HCT116 (cell line): ENCODE results near the gene FUCA2. TPM values are rescaled to one million over a fixed set of nuclear protein-coding genes. Genes with fewer than 3 reads are reported as not detected.

Experiments used
- ATAC-seq: fragments of 200-7000 bp; cut with Tn5 transposase; 2 replicates; pipeline ENCODE4 v1.9.1; 2020; ENCODE audit warnings: mild to moderate bottlenecking, moderate library complexity
- BruUV-seq: library from RNA; stranded (reverse); fragments of 400-500 nt; replicated peaks from 2 replicates; lab custom pipeline; 2021; lab: Mats Ljungman, UMichigan
- CTCF ChIA-PET: fragments of 300-600 bp; sonication (Branson Sonifier 250); formaldehyde crosslinking; loops from one replicate; lab custom pipeline; 2021; ENCODE audit warnings: antibody characterized with exemption; lab: Charles Lee
- POLR2A ChIA-PET: fragments of 300-600, 350-600 bp; sonication (Branson Sonifier 250); formaldehyde crosslinking; loops from one replicate; lab custom pipeline; 2021; ENCODE audit warnings: antibody characterized with exemption; lab: Charles Lee
- RAD21 ChIA-PET, 2 experiments: fragments of 300-600 bp; sonication (Branson Sonifier 250); formaldehyde crosslinking; loops; one replicate each; lab custom pipeline; 2023; ENCODE audit warnings: low total read pairs in 2 of 2; ENCODE audit not compliant: uncharacterized antibody in 2 of 2, unreplicated experiment in 2 of 2, low non-redundant PET in 1 of 2; lab: Charles Lee
- DNase-seq: peaks from one replicate; pipeline ENCODE4 v3.0.0-alpha.2; 2010; ENCODE audit warnings: low read depth, low spot score
- H2AFZ ChIP-seq: fragments of 200-600 bp; shearing (Covaris generic), sonication (generic); 2 replicates; pipeline ENCODE4 v1.6.1; 2017; ENCODE audit warnings: low read depth, mixed run types, mixed read lengths, antibody characterized with exemption, low read length; ENCODE audit not compliant: poor library complexity, severe bottlenecking
- H3K27ac ChIP-seq: 2 replicates; pipeline ENCODE4 v1.5.1; 2012; ENCODE audit warnings: low read depth, low read length
- H3K27me3 ChIP-seq: fragments of 200-600 bp; sonication (generic); 2 replicates; pipeline ENCODE4 v1.6.1; 2016; ENCODE audit warnings: mixed run types, low read length, mixed read lengths; ENCODE audit not compliant: insufficient read depth
- H3K36me3 ChIP-seq, 2 experiments: fragments of 200-500 bp in 1 of 2; fragments of 200-600 bp in 1 of 2; sonication (Bioruptor generic) in 1 of 2; sonication (generic) in 1 of 2; 2 replicates each; pipeline versions ENCODE4 v1.5.1 to v1.6.1; 2014 to 2016; ENCODE audit warnings: low read length in 2 of 2, inconsistent platforms in 1 of 2, mixed read lengths in 1 of 2, mixed run types in 1 of 2; ENCODE audit not compliant: insufficient read depth in 2 of 2, control insufficient read depth in 1 of 2
- H3K4me1 ChIP-seq, 2 experiments: fragments of 200-600 bp in 1 of 2; sonication (generic) in 1 of 2; 2 replicates each; pipeline versions ENCODE4 v1.5.1 to v1.6.1; 2012 to 2017; ENCODE audit warnings: low read length in 2 of 2, inconsistent platforms in 1 of 2, mild to moderate bottlenecking in 1 of 2, mixed read lengths in 1 of 2, mixed run types in 1 of 2, moderate library complexity in 1 of 2; ENCODE audit not compliant: insufficient read depth in 2 of 2, control insufficient read depth in 1 of 2
- H3K4me2 ChIP-seq: fragments of 200-600 bp; sonication (generic); 2 replicates; pipeline ENCODE4 v1.6.1; 2017; ENCODE audit warnings: mixed run types, low read length, mixed read lengths
- H3K4me3 ChIP-seq, 2 experiments: fragments of 200-600 bp in 1 of 2; sonication (generic) in 1 of 2; replicated peaks in 1 of 2; 2 replicates each; pipeline ENCODE4 v1.5.1; 2011 to 2016; ENCODE audit warnings: low read length in 2 of 2, control low read depth in 1 of 2, low read depth in 1 of 2, mild to moderate bottlenecking in 1 of 2, mixed read lengths in 1 of 2, mixed run types in 1 of 2
- H3K79me2 ChIP-seq: fragments of 200-600 bp; sonication (generic); 2 replicates; pipeline ENCODE4 v1.6.1; 2017; ENCODE audit warnings: mild to moderate bottlenecking, mixed run types, low read length, moderate library complexity, mixed read lengths; ENCODE audit not compliant: insufficient read depth
- H3K9ac ChIP-seq: fragments of 200-600 bp; sonication (generic); 2 replicates; pipeline ENCODE4 v1.6.1; 2016; ENCODE audit warnings: low read length, mixed read lengths
- H3K9me2 ChIP-seq: fragments of 200-600 bp; sonication (generic), shearing (Covaris generic); 2 replicates; pipeline ENCODE4 v1.6.1; 2017; ENCODE audit warnings: mixed run types, mild to moderate bottlenecking, moderate library complexity; ENCODE audit not compliant: insufficient read depth
- H3K9me3 ChIP-seq, 2 experiments: fragments of 200-500 bp in 1 of 2; fragments of 200-600 bp in 1 of 2; sonication (Bioruptor generic) in 1 of 2; sonication (generic) in 1 of 2; 2 replicates each; pipeline ENCODE4 v1.6.1; 2014 to 2017; ENCODE audit warnings: low read length in 2 of 2, mixed read lengths in 2 of 2, inconsistent platforms in 1 of 2, low read depth in 1 of 2, mild to moderate bottlenecking in 1 of 2, mixed run types in 1 of 2, moderate library complexity in 1 of 2; ENCODE audit not compliant: control insufficient read depth in 1 of 2, insufficient read depth in 1 of 2
- H4K20me1 ChIP-seq: fragments of 200-600 bp; sonication (generic), shearing (Covaris generic); 2 replicates; pipeline ENCODE4 v1.6.1; 2017; ENCODE audit warnings: mixed run types, mild to moderate bottlenecking, moderate library complexity; ENCODE audit not compliant: insufficient read depth
- CBX3 ChIP-seq: IDR thresholded peaks from 2 replicates; pipeline ENCODE4 v1.6.1; 2012; ENCODE audit warnings: low read depth
- CTCF ChIP-seq, 3 experiments: fragments of 200-600 bp in 1 of 3; sonication (generic) in 1 of 3; IDR thresholded peaks in 2 of 3; conservative IDR thresholded peaks in 1 of 3; 2 replicates each; pipeline ENCODE4 v1.5.1; 2012 to 2017; ENCODE audit warnings: low read depth in 2 of 3, low read length in 2 of 3, antibody characterized with exemption in 1 of 3, borderline replicate concordance in 1 of 3, control low read depth in 1 of 3, mild to moderate bottlenecking in 1 of 3, mixed read lengths in 1 of 3, mixed run types in 1 of 3, moderate library complexity in 1 of 3; ENCODE audit not compliant: insufficient read depth in 1 of 3
- EGR1 ChIP-seq: IDR thresholded peaks from 2 replicates; pipeline ENCODE4 v1.6.1; 2012; ENCODE audit warnings: low read depth
- ELF1 ChIP-seq: IDR thresholded peaks from 2 replicates; pipeline ENCODE4 v1.6.1; 2012; ENCODE audit warnings: low read depth, borderline replicate concordance
- JUND ChIP-seq: IDR thresholded peaks from 2 replicates; pipeline ENCODE4 v1.6.1; 2012
- MAX ChIP-seq: IDR thresholded peaks from 2 replicates; pipeline ENCODE4 v1.6.1; 2012
- POLR2AphosphoS5 ChIP-seq: IDR thresholded peaks from 2 replicates; pipeline ENCODE4 v1.6.1; 2011; ENCODE audit warnings: mild to moderate bottlenecking, low read depth, low read length, moderate library complexity
- RAD21 ChIP-seq: IDR thresholded peaks from 2 replicates; pipeline ENCODE4 v1.6.1; 2012; ENCODE audit warnings: low read depth, mild to moderate bottlenecking
- ZFX ChIP-seq: fragments of 450-650 bp; IDR thresholded peaks from 2 replicates; pipeline ENCODE4 v1.6.1; 2017
- intact Hi-C: fragments of 100-400 bp; cut with micrococcal nuclease; formaldehyde crosslinking; loops from 2 replicates; pipeline ENCODE4 v1.10.0; 2022
- total RNA-seq: library from RNA; stranded (reverse); gene quantifications from one replicate; pipeline ENCODE4 v1.2.1, GENCODE V29; 2021; ENCODE audit not compliant: unreplicated experiment

The FUCA2 gene
- total RNA-seq, 1 experiment from 2014 or later = 75.4 TPM

- no TSS peak for BruUV-seq
- Histone ChIP-seq H3K9me3 (no peaks in the 10 kb centered on the region), H2AFZ (no peak overlapping the region), H3K27me3 (no peaks in the 10 kb centered on the region), H3K4me2 (peak overlapping the region; percentile 2; the same call in 1 of the 2 replicates), H3K4me3 (no peak overlapping the region), H3K27ac (no peak overlapping the region), H4K20me1 (no peaks in the 10 kb centered on the region), H3K9me2 (no peaks in the 10 kb centered on the region), H3K9ac (no peak overlapping the region), H3K4me1 (peaks cover 11 to 14% of the 10 kb centered on the region in 2 experiments; a peak in 3 of 4 replicates), H3K36me3 (no peaks in the 10 kb centered on the region), H3K79me2 (no peaks in the 10 kb centered on the region)
- ATAC-seq (no peak), DNase-seq (no peak)
- POLR2A ChIA-PET = no interaction called here
- CTCF ChIA-PET = no interaction called here
- RAD21 ChIA-PET = no interaction called here
- intact Hi-C loops = no loop called here
- no peak for TF ChIP-seq CBX3
Observed at GRCh38 chr6:143545976-143546547, 34.5 kb upstream of the FUCA2 start.

- Histone ChIP-seq H3K9me3 (no peaks in the 10 kb centered on the region), H3K4me2 (no peak overlapping the region), H4K20me1 (no peaks in the 10 kb centered on the region), H3K4me3 (no peak overlapping the region), H3K79me2 (no peaks in the 10 kb centered on the region), H3K9ac (no peak overlapping the region), H3K36me3 (no peaks in the 10 kb centered on the region), H3K27ac (no peak overlapping the region), H3K9me2 (no peaks in the 10 kb centered on the region), H3K4me1 (peaks cover 11 to 14% of the 10 kb centered on the region in 2 experiments; a peak in 3 of 4 replicates), H2AFZ (no peak overlapping the region), H3K27me3 (no peaks in the 10 kb centered on the region)
- ATAC-seq (no peak), DNase-seq (no peak)
- RAD21 ChIA-PET = no interaction called here
- TF ChIP-seq EGR1 = no peak
- TF ChIP-seq JUND = no peak
- TF ChIP-seq RAD21 = no peak
- TF ChIP-seq ELF1 = no peak
- TF ChIP-seq CTCF (IDR thresholded peaks at IDR 0.05 in 2 of 3, conservative IDR thresholded peaks at IDR 0.05 in 1 of 3; ENCODE audit: borderline replicate concordance in 1 of 3, insufficient read depth in 1 of 3, low read depth in 2 of 3, low read length in 2 of 3) = no peak
- TF ChIP-seq MAX = no peak
- no peak for TF ChIP-seq ZFX
- no peak for TF ChIP-seq POLR2AphosphoS5
- no peak for TF ChIP-seq CBX3
- intact Hi-C loops = no loop called here
- CTCF ChIA-PET = no interaction called here
- no TSS peak for BruUV-seq
- POLR2A ChIA-PET = no interaction called here
Observed at GRCh38 chr6:143545165-143545564, 33.6 kb upstream of the FUCA2 start.
